GM19452 (cell line): ENCODE results near the gene MRTFA.
"Not testable (repeated sequence)": the region's sequence is repeated elsewhere in the genome, so short reads cannot be mapped to it uniquely, and the experiment has no call there.

ENCODE experiments used
- ATAC-seq: cut with Tn5 transposase; IDR thresholded peaks from one replicate; pipeline ENCODE4 v1.9.1; 2021; ENCODE audit not compliant: unreplicated experiment

The MRTFA gene

GRCh38 chr22:40525250-40525884, 111.2 kb downstream of the MRTFA start:
- no peak for ATAC-seq

- no peak for ATAC-seq
Measured at GRCh38 chr22:40524392-40525249, 111.9 kb downstream of the MRTFA start.

GRCh38 chr22:40522141-40522540, 114.4 kb downstream of the MRTFA start:
- no peak for ATAC-seq

GRCh38 chr22:40521046-40521445, 115.5 kb downstream of the MRTFA start:
- ATAC-seq, result no peak

GRCh38 chr22:40520562-40520961, 116.0 kb downstream of the MRTFA start:
- no peak for ATAC-seq

GRCh38 chr22:40519948-40520331, 116.6 kb downstream of the MRTFA start:
- no peak for ATAC-seq

- ATAC-seq, result no peak
Measured at GRCh38 chr22:40519284-40519947, 117.1 kb downstream of the MRTFA start.

GRCh38 chr22:40518840-40519239, 117.7 kb downstream of the MRTFA start:
- ATAC-seq, result no peak

GRCh38 chr22:40517631-40518030, 118.9 kb downstream of the MRTFA start:
- ATAC-seq, result no peak

GRCh38 chr22:40516416-40516815, 120.1 kb downstream of the MRTFA start:
- ATAC-seq, result no peak

- no peak for ATAC-seq
Measured at GRCh38 chr22:40512426-40513136, 123.9 kb downstream of the MRTFA start.

- ATAC-seq, result no peak
Measured at GRCh38 chr22:40511604-40512003, 124.9 kb downstream of the MRTFA start.

GRCh38 chr22:40510631-40511364, 125.7 kb downstream of the MRTFA start:
- ATAC-seq, result no peak

- no peak for ATAC-seq
Measured at GRCh38 chr22:40509401-40510134, 127.0 kb downstream of the MRTFA start.

GRCh38 chr22:40508046-40508445, 128.5 kb downstream of the MRTFA start:
- ATAC-seq, result not testable (repeated sequence)

GRCh38 chr22:40507491-40507890, 129.0 kb downstream of the MRTFA start:
- ATAC-seq, result no peak

GRCh38 chr22:40506762-40507161, 129.8 kb downstream of the MRTFA start:
- ATAC-seq, result no peak

GRCh38 chr22:40504285-40505249, 132.0 kb downstream of the MRTFA start:
- ATAC-seq, result no peak

GRCh38 chr22:40502919-40503318, 133.6 kb downstream of the MRTFA start:
- ATAC-seq, result no peak
